Measurements from ENCODE around the gene RPS21. TPM values are rescaled to one million over a fixed set of nuclear protein-coding genes. Genes with fewer than 3 reads are reported as not detected.

RPS21 gene
- total RNA-seq, 1 donor from 2014 or later = 1,935 TPM

GRCh38 chr20:62406635-62407176 lies 19.8 kb downstream of the RPS21 start:
- no peaks in the 10 kb centered on the region for H3K27me3 ChIP-seq
- H3K27ac ChIP-seq = peak overlapping the region; percentile 51
- TF ChIP-seq POLR2A (IDR thresholded peaks at IDR 0.05) (no peak), POLR2AphosphoS5 (IDR thresholded peaks at IDR 0.05; ENCODE audit: insufficient read depth in 1 of 2, low read depth in 1 of 2) (no peak), CTCF (IDR thresholded peaks at IDR 0.05) (no peak)
- DNase-seq (ENCODE audit: extremely low spot score in 2 of 2) = no peak
- intact Hi-C loops (cut with DNase I) = no loop called here
- H3K36me3 ChIP-seq = no peaks in the 10 kb centered on the region
- H3K4me1 ChIP-seq = peaks cover 40% of the 10 kb centered on the region
- no peaks in the 10 kb centered on the region for H3K9me3 ChIP-seq
- H3K4me3 ChIP-seq = peak overlapping the region; percentile 55 to 89

DNA sequence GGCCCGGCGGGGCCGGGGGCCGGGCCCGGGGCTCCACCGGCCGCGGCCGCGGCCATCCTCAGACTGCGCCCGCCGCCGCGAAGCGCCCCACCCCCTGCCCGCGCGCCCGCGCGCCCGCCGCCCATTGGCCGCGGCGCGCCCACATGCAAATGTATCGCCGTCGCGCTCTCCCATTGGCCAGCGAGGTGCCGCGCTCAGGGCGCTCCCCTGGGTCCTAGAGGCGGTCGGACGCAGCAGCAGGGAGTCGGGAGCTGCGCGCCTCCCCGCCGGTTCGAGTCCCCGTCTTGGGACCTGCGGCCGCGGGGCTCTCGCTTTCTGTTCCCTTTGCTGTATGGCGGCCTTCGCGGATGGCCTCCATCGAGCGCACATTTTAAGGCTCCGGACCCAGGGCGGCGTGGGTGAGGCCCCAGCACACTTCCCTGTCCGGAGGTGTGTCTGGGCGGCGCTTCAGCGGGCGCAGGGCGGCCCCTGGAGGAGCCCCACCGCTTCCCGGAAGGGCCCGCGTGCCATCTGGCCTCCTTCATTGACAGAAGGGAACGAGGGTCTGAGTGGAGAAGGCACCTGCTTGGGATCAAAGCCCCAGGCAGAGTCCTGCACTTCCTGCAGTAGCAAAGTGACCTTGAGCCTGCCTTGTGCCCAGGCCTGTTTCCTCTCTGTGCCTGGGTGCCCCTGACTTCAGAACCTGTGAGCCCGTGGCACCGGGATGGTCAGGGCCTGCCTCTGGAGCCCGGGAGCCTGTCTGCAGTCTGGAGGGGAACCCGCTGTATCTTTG lies 20.5 kb downstream of the RPS21 start, which contains the start of gene CABLES2:
Gene CABLES2, minus strand, starts transcription at position 65 of the 772 bp plus-strand sequence. Its CDS starts 9 bp downstream, at position 56.
- H3K4me3 ChIP-seq = peak within 1 kb of the TSS; percentile 55 to 89
- peak within 1 kb of the TSS; percentile 74 for H3K27ac ChIP-seq
- no peaks in the 10 kb centered on the region for H3K27me3 ChIP-seq
- H3K36me3 ChIP-seq = no peaks in the 10 kb centered on the region
- intact Hi-C loops (cut with DNase I) = no loop called here
- H3K9me3 ChIP-seq = no peaks in the 10 kb centered on the region
- peak in 1 of 2 donors; percentile 93 for DNase-seq (ENCODE audit: extremely low spot score in 2 of 2)
- peaks cover 40% of the 10 kb centered on the region for H3K4me1 ChIP-seq
- peak; percentile 35 to 52 for TF ChIP-seq POLR2AphosphoS5 (IDR thresholded peaks at IDR 0.05; ENCODE audit: insufficient read depth in 1 of 2, low read depth in 1 of 2)
- peak in 1 of 2 donors; percentile 6 for TF ChIP-seq POLR2A (IDR thresholded peaks at IDR 0.05)
- TF ChIP-seq CTCF (IDR thresholded peaks at IDR 0.05) = peak in 1 of 3 experiments; percentile 25

GRCh38 chr20:62408055-62408454 lies 21.2 kb downstream of the RPS21 start:
- intact Hi-C loops (cut with DNase I) = no loop called here
- Histone ChIP-seq H3K4me3 (no peak overlapping the region), H3K27me3 (no peaks in the 10 kb centered on the region), H3K36me3 (no peaks in the 10 kb centered on the region), H3K27ac (no peak overlapping the region), H3K4me1 (peaks cover 40% of the 10 kb centered on the region), H3K9me3 (no peaks in the 10 kb centered on the region)
- no peak for DNase-seq (ENCODE audit: extremely low spot score in 2 of 2)
- TF ChIP-seq CTCF (IDR thresholded peaks at IDR 0.05) = no peak
- TF ChIP-seq POLR2AphosphoS5 (IDR thresholded peaks at IDR 0.05; ENCODE audit: insufficient read depth in 1 of 2, low read depth in 1 of 2) = no peak
- TF ChIP-seq POLR2A (IDR thresholded peaks at IDR 0.05) = no peak

DNA sequence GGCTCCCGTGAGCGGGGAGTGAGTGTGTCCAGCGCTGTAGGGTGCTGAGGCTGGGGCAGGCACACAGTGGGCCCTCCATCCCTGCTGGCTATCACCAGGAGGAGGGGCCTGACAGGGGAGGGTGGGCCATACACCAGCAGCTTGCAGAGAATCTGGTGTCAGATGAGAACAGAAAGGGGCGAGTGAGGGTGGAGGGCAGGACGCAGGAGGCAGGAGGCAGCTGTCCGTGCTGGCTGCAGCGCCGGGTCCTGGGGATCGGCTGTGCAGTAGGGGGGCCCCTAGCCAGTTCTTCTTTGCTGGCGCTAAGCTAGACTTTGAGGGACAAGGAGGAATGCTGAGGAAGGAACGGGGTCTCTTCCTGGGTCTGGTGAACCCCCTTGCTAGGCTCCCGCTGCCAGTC lies 21.7 kb downstream of the RPS21 start:
- no peaks in the 10 kb centered on the region for H3K36me3 ChIP-seq
- TF ChIP-seq POLR2A (IDR thresholded peaks at IDR 0.05) (no peak), POLR2AphosphoS5 (IDR thresholded peaks at IDR 0.05; ENCODE audit: insufficient read depth in 1 of 2, low read depth in 1 of 2) (no peak), CTCF (IDR thresholded peaks at IDR 0.05) (no peak)
- intact Hi-C loops (cut with DNase I) = no loop called here

More for the DNA sequence above, 21.7 kb downstream of the RPS21 start:
- no peak for DNase-seq (ENCODE audit: extremely low spot score in 2 of 2)
- Histone ChIP-seq H3K9me3 (no peaks in the 10 kb centered on the region), H3K27me3 (no peaks in the 10 kb centered on the region), H3K27ac (no peak overlapping the region), H3K4me1 (peaks cover 40% of the 10 kb centered on the region), H3K4me3 (no peak overlapping the region)

Data from vagina (tissue), 2 donors.